Astrocyte (in vitro differentiated cells and primary cell): ENCODE measurements around the gene COPE. TPM values are rescaled to one million over a fixed set of nuclear protein-coding genes. Genes with fewer than 3 reads are reported as not detected.

Source experiments
- DNase-seq: peaks from one replicate; pipeline ENCODE4 v3.0.0-alpha.2; 2010; ENCODE audit warnings: low read depth
- FAIRE-seq: peaks from 2 replicates; lab custom pipeline; 2011; peaks lifted over from hg19 to GRCh38; lab: Jason Lieb, UNC
- H2AFZ ChIP-seq: 2 replicates; pipeline ENCODE4 v1.6.0; 2012; ENCODE audit warnings: low read depth, low read length, inconsistent platforms
- H3K27ac ChIP-seq: 2 replicates; pipeline ENCODE4 v1.5.1; 2011; ENCODE audit warnings: low read depth, low read length, inconsistent platforms
- H3K27me3 ChIP-seq: 2 replicates; pipeline ENCODE4 v1.6.0; 2011; ENCODE audit warnings: low read length, inconsistent platforms; ENCODE audit not compliant: insufficient read depth
- H3K36me3 ChIP-seq: 2 replicates; pipeline ENCODE4 v1.5.1; 2011; ENCODE audit warnings: low read length, inconsistent platforms; ENCODE audit not compliant: insufficient read depth
- H3K4me1 ChIP-seq: 2 replicates; pipeline ENCODE4 v1.5.1; 2011; ENCODE audit warnings: low read length, inconsistent platforms; ENCODE audit not compliant: insufficient read depth
- H3K4me2 ChIP-seq: 2 replicates; pipeline ENCODE4 v1.6.0; 2012; ENCODE audit warnings: low read length, inconsistent platforms
- H3K4me3 ChIP-seq: 2 replicates; pipeline ENCODE4 v1.5.1; 2011; ENCODE audit warnings: low read depth, mild to moderate bottlenecking, low read length, inconsistent platforms; ENCODE audit not compliant: insufficient read depth
- H3K79me2 ChIP-seq: 2 replicates; pipeline ENCODE4 v1.6.0; 2012; ENCODE audit warnings: mild to moderate bottlenecking, low read length, inconsistent platforms; ENCODE audit not compliant: insufficient read depth
- H3K9ac ChIP-seq: 2 replicates; pipeline ENCODE4 v1.6.0; 2012; ENCODE audit warnings: mild to moderate bottlenecking, low read length, inconsistent platforms
- H3K9me3 ChIP-seq: 2 replicates; pipeline ENCODE4 v1.5.1; 2012; ENCODE audit warnings: low read depth, mild to moderate bottlenecking, low read length, inconsistent platforms; ENCODE audit not compliant: insufficient read depth
- H4K20me1 ChIP-seq: 2 replicates; pipeline ENCODE4 v1.6.0; 2012; ENCODE audit warnings: low read length, inconsistent platforms; ENCODE audit not compliant: insufficient read depth
- H3K27ac Mint-ChIP-seq: one replicate; pipeline ENCODE4 v1.8.0; 2021; ENCODE audit warnings: mild to moderate bottlenecking, mixed read lengths; ENCODE audit not compliant: unreplicated experiment
- H3K27me3 Mint-ChIP-seq: one replicate; pipeline ENCODE4 v1.8.0; 2021; ENCODE audit warnings: low read depth, mixed read lengths; ENCODE audit not compliant: unreplicated experiment
- H3K36me3 Mint-ChIP-seq: one replicate; pipeline ENCODE4 v1.8.0; 2021; ENCODE audit warnings: low read depth, mixed read lengths; ENCODE audit not compliant: unreplicated experiment
- H3K4me1 Mint-ChIP-seq: one replicate; pipeline ENCODE4 v1.8.0; 2021; ENCODE audit warnings: low read depth, mixed read lengths; ENCODE audit not compliant: unreplicated experiment
- H3K4me3 Mint-ChIP-seq: one replicate; pipeline ENCODE4 v1.8.0; 2021; ENCODE audit warnings: mild to moderate bottlenecking, moderate library complexity, mixed read lengths; ENCODE audit not compliant: unreplicated experiment
- H3K9me3 Mint-ChIP-seq: one replicate; pipeline ENCODE4 v1.8.0; 2021; ENCODE audit warnings: mild to moderate bottlenecking, mixed read lengths; ENCODE audit not compliant: unreplicated experiment
- CTCF ChIP-seq: IDR thresholded peaks from 2 replicates; pipeline ENCODE4 v1.5.1; 2011; ENCODE audit warnings: low read depth, mild to moderate bottlenecking, inconsistent platforms, low read length, moderate library complexity; ENCODE audit not compliant: insufficient read depth
- EZH2 ChIP-seq: IDR thresholded peaks from 2 replicates; pipeline ENCODE4 v1.6.1; 2012; ENCODE audit warnings: mild to moderate bottlenecking, low read length, inconsistent platforms; ENCODE audit not compliant: insufficient read depth
- total RNA-seq: library from RNA; stranded (reverse); gene quantifications from 2 replicates; pipeline ENCODE4 v1.2.1, GENCODE V29; 2021

Gene COPE
- total RNA-seq, 1 donor from 2014 or later: 298 TPM

- Histone ChIP-seq H3K4me1 (no peaks in the 10 kb centered on the region), H4K20me1 (no peaks in the 10 kb centered on the region), H3K79me2 (no peaks in the 10 kb centered on the region), H3K27ac (no peak overlapping the region), H3K9me3 (no peaks in the 10 kb centered on the region), H3K9ac (no peak overlapping the region), H3K36me3 (no peaks in the 10 kb centered on the region), H2AFZ (no peak overlapping the region), H3K4me2 (no peak overlapping the region), H3K4me3 (no peak overlapping the region), H3K27me3 (no peaks in the 10 kb centered on the region)
- Mint-ChIP-seq H3K36me3 (peaks cover 14% of the 10 kb centered on the region), H3K27ac (no peak overlapping the region), H3K4me1 (no peaks in the 10 kb centered on the region), H3K27me3 (no peaks in the 10 kb centered on the region), H3K9me3 (peaks cover 5% of the 10 kb centered on the region), H3K4me3 (no peak overlapping the region)
- FAIRE-seq (no peak), DNase-seq (no peak)
- TF ChIP-seq CTCF (no peak), EZH2 (no peak)
These were observed 32.2 kb downstream of the COPE start for GRCh38 chr19:18886972-18887371.

- Mint-ChIP-seq H3K9me3 (peaks cover 5% of the 10 kb centered on the region), H3K4me1 (no peaks in the 10 kb centered on the region), H3K4me3 (no peak overlapping the region), H3K27ac (no peak overlapping the region), H3K27me3 (no peaks in the 10 kb centered on the region), H3K36me3 (peaks cover 19% of the 10 kb centered on the region)
- no peaks in the 10 kb centered on the region for H3K36me3 ChIP-seq
- H3K4me3 ChIP-seq: no peak overlapping the region
- H3K4me1 ChIP-seq: no peaks in the 10 kb centered on the region
- no peak overlapping the region for H2AFZ ChIP-seq
- H3K4me2 ChIP-seq: no peak overlapping the region
- H3K79me2 ChIP-seq: no peaks in the 10 kb centered on the region
- no peak overlapping the region for H3K27ac ChIP-seq
- H4K20me1 ChIP-seq: no peaks in the 10 kb centered on the region
- no peaks in the 10 kb centered on the region for H3K27me3 ChIP-seq
- no peak for FAIRE-seq
- no peaks in the 10 kb centered on the region for H3K9me3 ChIP-seq
- TF ChIP-seq CTCF: no peak
- TF ChIP-seq EZH2: no peak
- H3K9ac ChIP-seq: no peak overlapping the region
- no peak for DNase-seq
These were observed 35.5 kb downstream of the COPE start for GRCh38 chr19:18883526-18884304.

- H3K27ac Mint-ChIP-seq: no peak overlapping the region
- no peaks in the 10 kb centered on the region for H3K27me3 Mint-ChIP-seq
- no peak for TF ChIP-seq CTCF
- no peak for TF ChIP-seq EZH2
- no peak overlapping the region for H3K9ac ChIP-seq
- H3K36me3 Mint-ChIP-seq: peaks cover 30% of the 10 kb centered on the region
- no peaks in the 10 kb centered on the region for H3K36me3 ChIP-seq
- H2AFZ ChIP-seq: no peak overlapping the region
- no peak overlapping the region for H3K4me2 ChIP-seq
- no peak overlapping the region for H3K4me3 ChIP-seq
- no peak overlapping the region for H3K27ac ChIP-seq
- no peaks in the 10 kb centered on the region for H3K79me2 ChIP-seq
- no peaks in the 10 kb centered on the region for H3K4me1 Mint-ChIP-seq
- peaks cover 12% of the 10 kb centered on the region for H3K9me3 Mint-ChIP-seq
- H3K9me3 ChIP-seq: peaks cover 6% of the 10 kb centered on the region
- no peak for FAIRE-seq
- H3K27me3 ChIP-seq: no peaks in the 10 kb centered on the region
- no peaks in the 10 kb centered on the region for H3K4me1 ChIP-seq
- no peak for DNase-seq
- no peak overlapping the region for H3K4me3 Mint-ChIP-seq
- H4K20me1 ChIP-seq: no peaks in the 10 kb centered on the region
These were observed 37.7 kb downstream of the COPE start for GRCh38 chr19:18881491-18881890.
